Effector CD8-positive, alpha-beta T cell (primary cell): ENCODE data around the gene DUOXA1.
"Not testable (repeated sequence)": the region's sequence is repeated elsewhere in the genome, so short reads cannot be mapped to it uniquely, and the experiment has no call there.

Experiments
- DNase-seq: peaks from one replicate; lab custom pipeline; 2025; lab: John Stamatoyannopoulos, UW

DUOXA1 gene

GRCh38 chr15:45112591-45113379, 16.9 kb downstream of the DUOXA1 start:
- no peak for DNase-seq

GRCh38 chr15:45112143-45112590, 17.5 kb downstream of the DUOXA1 start:
- DNase-seq, result no peak

- no peak for DNase-seq
Observed at GRCh38 chr15:45111390-45112142, 18.1 kb downstream of the DUOXA1 start.

- DNase-seq, result no peak
Observed at GRCh38 chr15:45110256-45110820, 19.3 kb downstream of the DUOXA1 start.

- no peak for DNase-seq
Observed at GRCh38 chr15:45107941-45108630, 21.6 kb downstream of the DUOXA1 start.

DNA sequence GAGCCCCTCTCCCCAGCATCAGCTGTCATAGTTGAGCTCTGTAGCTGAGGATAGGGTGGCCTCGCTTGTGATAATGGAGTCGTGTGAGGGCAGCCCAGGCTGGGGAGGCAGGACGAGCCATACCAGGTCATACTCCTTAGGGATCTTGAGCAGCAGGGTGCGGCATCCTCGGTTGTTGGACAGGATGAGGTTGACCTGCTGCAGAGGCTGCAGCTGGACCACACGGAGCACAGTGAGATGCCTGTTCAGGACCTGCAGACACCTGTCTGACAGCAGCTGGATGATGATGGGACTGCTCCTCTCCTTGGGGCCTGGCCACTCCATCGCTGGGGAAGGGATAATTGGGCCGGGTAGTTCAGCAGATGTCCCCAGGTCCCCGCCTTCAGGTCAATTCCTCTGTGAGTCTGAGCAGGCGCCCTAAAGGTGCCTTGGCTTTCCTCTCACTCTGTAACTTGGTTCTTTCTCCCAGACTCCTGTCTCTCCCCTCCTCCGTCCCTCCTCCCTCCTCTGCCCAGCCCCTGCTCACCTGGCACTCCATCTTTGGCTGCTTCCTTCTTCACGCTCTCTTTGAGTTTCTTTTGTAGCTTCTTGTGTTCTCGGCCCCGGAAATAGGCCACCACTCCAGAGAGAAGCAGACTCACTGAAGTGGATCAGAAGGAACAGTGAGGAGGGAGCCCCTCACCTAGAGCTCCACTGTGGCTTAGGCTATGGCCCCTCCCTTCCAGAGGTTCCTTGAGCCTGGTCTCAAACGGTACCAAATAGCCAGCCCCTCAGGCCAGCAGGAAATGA, 23.5 kb downstream of the DUOXA1 start:
- DNase-seq, result no peak

GRCh38 chr15:45105586-45105985, 24.1 kb downstream of the DUOXA1 start:
- no peak for DNase-seq

- not testable (repeated sequence) for DNase-seq
Observed at GRCh38 chr15:45104170-45104569, 25.5 kb downstream of the DUOXA1 start.

- no peak for DNase-seq
Observed at GRCh38 chr15:45102226-45102625, 27.5 kb downstream of the DUOXA1 start.

- DNase-seq, result no peak
Observed at GRCh38 chr15:45101749-45102148, 27.9 kb downstream of the DUOXA1 start.

- DNase-seq, result no peak
Observed at GRCh38 chr15:45100884-45101625, 28.6 kb downstream of the DUOXA1 start.

GRCh38 chr15:45099549-45100165, 30.0 kb downstream of the DUOXA1 start:
- no peak for DNase-seq

- DNase-seq, result no peak
Observed at GRCh38 chr15:45097466-45097865, 32.2 kb downstream of the DUOXA1 start.

DNA sequence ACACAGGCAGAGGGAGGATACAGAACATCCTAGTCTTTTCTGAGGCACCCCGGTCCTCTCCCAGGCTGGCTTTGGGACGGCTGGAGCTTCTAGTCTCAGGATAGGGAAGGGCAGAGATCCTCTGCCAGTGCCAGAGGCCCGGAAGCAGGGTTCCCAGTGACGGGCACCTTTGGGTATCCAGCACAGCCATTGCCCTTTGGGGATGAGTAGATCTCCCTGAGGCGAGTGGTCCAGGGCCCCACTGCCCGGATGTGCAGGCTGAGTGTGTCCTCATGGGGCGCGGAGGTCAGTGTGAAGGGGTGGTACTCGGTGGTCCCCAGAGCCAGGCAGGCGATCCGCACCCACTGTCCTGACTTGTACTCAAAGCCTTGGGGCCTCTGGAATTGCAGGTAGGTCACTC, 34.0 kb downstream of the DUOXA1 start:
- no peak for DNase-seq

GRCh38 chr15:45094358-45094730, 35.3 kb downstream of the DUOXA1 start:
- no peak for DNase-seq

GRCh38 chr15:45093622-45094357, 35.9 kb downstream of the DUOXA1 start:
- DNase-seq, result no peak

DNA sequence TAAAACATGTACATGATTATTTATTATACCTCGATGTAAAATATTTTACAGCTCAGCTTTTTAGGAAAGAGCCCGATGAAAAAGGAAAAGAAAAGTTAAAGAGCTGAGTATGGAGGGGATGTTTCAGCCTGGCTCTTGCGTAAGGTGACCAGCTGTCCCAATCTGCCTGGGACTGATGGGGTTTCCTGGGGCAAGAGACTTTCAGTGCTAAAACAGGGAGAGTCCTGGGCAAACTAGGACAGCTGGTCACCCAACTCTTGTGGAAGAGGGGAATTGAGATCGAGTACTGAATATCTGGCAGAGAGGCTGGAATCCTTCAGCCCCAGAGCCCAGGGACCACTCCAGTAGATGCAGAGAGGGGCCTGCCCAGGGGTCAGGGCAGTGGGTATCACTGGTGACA, 36.7 kb downstream of the DUOXA1 start:
- DNase-seq, result no peak

DNA sequence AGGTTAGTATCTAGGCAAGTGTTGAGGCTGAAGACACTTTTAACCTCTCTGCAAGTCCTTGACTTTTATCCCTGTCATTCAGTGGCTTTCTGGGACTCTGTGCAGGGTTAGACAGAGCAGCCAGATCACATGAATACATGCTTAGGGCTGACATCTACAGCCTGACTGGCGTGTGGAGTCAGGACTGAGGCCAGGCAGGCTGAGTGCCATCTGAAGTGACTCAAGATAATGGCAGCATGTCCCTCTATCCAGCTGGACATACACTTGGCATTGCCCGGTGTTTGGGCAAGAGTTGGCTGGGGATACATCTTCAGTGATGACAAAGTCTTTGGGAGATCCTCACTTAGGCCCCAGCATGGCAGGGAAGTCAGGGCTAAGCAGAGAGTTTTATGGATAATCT, 38.1 kb downstream of the DUOXA1 start:
- no peak for DNase-seq

DNA sequence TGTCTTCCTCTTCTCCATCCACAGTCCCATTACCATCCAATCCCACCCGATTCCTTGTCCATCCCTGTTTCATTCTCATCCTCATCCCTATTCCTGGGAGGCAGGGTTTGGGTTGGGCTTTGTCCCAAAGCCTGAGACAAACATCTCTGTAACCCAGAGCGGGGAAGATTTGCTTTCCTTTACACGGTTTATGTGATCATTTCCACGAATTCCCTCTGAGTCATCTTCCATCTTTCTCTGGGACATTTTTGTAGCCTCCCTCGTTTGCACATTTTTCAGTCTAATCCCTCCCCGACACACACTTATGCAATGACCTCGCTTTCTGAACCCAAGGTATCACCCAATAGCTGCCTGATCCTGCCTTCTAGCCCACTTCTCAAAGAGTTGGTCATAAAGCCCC, 38.5 kb downstream of the DUOXA1 start:
- DNase-seq, result no peak
